ENCODE results near the gene CNN2. TPM values are rescaled to one million over a fixed set of nuclear protein-coding genes. Genes with fewer than 3 reads are reported as not detected.

The CNN2 gene
- total and polyA plus RNA-seq, 2 of the 8 experiments (the other 6 are each of a cell fraction or from before 2014, with no cell fraction given) = 189 to 551 TPM

DNA sequence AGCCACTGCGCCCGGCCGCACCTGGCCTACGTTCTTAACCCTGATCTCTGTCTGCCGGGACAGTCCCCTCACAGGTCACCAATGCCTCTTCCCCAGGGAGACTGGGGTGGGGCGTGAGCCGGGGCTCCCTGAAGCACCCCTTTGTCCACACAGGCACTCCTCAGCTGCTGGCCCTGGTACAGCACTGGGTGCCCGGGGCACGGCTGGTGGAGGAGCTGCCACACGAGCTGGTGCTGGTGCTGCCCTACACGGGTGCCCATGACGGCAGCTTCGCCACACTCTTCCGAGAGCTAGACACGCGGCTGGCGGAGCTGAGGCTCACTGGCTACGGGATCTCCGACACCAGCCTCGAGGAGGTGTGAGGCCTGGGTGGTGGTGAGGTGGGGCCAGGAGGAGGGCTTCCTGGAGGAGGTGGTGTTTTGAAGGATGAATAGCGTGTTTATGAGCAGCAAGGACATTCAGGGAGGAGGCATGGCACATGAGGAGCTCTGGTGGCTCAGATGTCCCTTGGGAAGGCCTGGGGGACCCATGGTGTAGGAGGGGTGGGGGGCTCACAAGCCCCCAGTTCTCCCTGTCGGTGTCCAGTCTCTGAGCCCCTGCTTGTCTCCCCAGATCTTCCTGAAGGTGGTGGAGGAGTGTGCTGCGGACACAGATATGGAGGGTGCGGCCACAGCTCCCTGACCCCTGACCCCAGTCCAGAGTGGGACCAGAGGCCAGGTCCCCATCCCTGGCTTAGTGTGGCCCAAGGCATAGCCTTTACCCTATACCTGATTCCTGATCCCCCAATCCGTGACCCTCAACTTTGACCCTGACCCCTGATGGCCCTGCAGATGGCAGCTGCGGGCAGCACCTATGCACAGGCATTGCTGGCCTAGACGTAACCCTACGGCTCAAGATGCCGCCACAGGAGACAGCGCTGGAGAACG, 27.0 kb downstream of the CNN2 start (continued):
- TF ChIP-seq SUZ12 (IDR thresholded peaks at IDR 0.05; ENCODE audit: low read length) (no peak), CHD1 (IDR thresholded peaks at IDR 0.05; ENCODE audit: low read depth, low read length) (no peak)

All from H1 (cell line).